HEK293 (cell line): ENCODE results near the gene TECPR2.

ENCODE experiments used
- CTCF ChIA-PET: fragments of 350-600 bp; formaldehyde crosslinking; extraction: SDS; loops from one replicate; lab custom pipeline; 2021; ENCODE audit warnings: antibody characterized with exemption; lab: Yijun Ruan, JAX
- POLR2A ChIA-PET: fragments of 300-600 bp; formaldehyde crosslinking; extraction: SDS; loops from one replicate; lab custom pipeline; 2020; ENCODE audit warnings: antibody characterized with exemption, inconsistent platforms; lab: Yijun Ruan, JAX
- H3K27ac ChIP-seq: fragments of 200-500 bp; sonication (Bioruptor generic); 2 replicates; pipeline ENCODE4 v1.5.1; 2014; ENCODE audit warnings: low read depth, low read length, control low read depth, inconsistent platforms; ENCODE audit errors: extremely low read depth
- H3K36me3 ChIP-seq, 2 experiments: fragments of 200-500 bp in 1 of 2; sonication (Bioruptor generic) in 1 of 2; 1 replicate in 1 of 2; 2 replicates in 1 of 2; pipeline ENCODE4 v1.5.1; 2014 to 2017; ENCODE audit warnings: inconsistent platforms in 2 of 2, low read length in 2 of 2; ENCODE audit not compliant: control insufficient read depth in 2 of 2, insufficient read depth in 1 of 2
- H3K4me1 ChIP-seq: fragments of 200-500 bp; sonication (Bioruptor generic); 2 replicates; pipeline ENCODE4 v1.5.1; 2014; ENCODE audit warnings: mild to moderate bottlenecking, low read length, inconsistent platforms; ENCODE audit not compliant: control insufficient read depth, insufficient read depth
- H3K4me3 ChIP-seq: 2 replicates; pipeline ENCODE4 v1.5.1; 2011; ENCODE audit warnings: low read depth, mild to moderate bottlenecking, control low read depth, low read length, moderate library complexity
- H3K9me3 ChIP-seq: fragments of 200-500 bp; sonication (Bioruptor generic); 2 replicates; pipeline ENCODE4 v1.5.1; 2014; ENCODE audit warnings: low read depth, low read length, inconsistent platforms; ENCODE audit not compliant: control insufficient read depth, insufficient read depth
- EGR2 ChIP-seq: fragments of 450-650 bp; formaldehyde crosslinking; IDR thresholded peaks from 2 replicates; pipeline ENCODE4 v1.5.1; 2016; ENCODE audit warnings: low read depth, missing biosample characterization, missing genetic modification characterization
- INSM2 ChIP-seq: fragments of 450-650 bp; formaldehyde crosslinking; IDR thresholded peaks from 2 replicates; pipeline ENCODE4 v1.5.1; 2016; ENCODE audit warnings: missing biosample characterization, missing genetic modification characterization
- KLF9 ChIP-seq: fragments of 450-650 bp; formaldehyde crosslinking; IDR thresholded peaks from 2 replicates; pipeline ENCODE4 v1.5.1; 2016; ENCODE audit warnings: missing biosample characterization, missing genetic modification characterization, low read depth
- OSR2 ChIP-seq: fragments of 450-650 bp; formaldehyde crosslinking; IDR thresholded peaks from 2 replicates; pipeline ENCODE4 v1.5.1; 2016; ENCODE audit warnings: missing biosample characterization, missing genetic modification characterization
- OVOL3 ChIP-seq: fragments of 450-650 bp; formaldehyde crosslinking; IDR thresholded peaks from 2 replicates; pipeline ENCODE4 v1.5.1; 2016; ENCODE audit warnings: missing biosample characterization, missing genetic modification characterization
- PRDM10 ChIP-seq: fragments of 450-650 bp; formaldehyde crosslinking; IDR thresholded peaks from 2 replicates; pipeline ENCODE4 v1.5.1; 2016; ENCODE audit warnings: missing biosample characterization, missing genetic modification characterization
- TRIM28 ChIP-seq: IDR thresholded peaks from 2 replicates; pipeline ENCODE4 v1.6.1; 2011; ENCODE audit warnings: low read length, control low read depth, borderline replicate concordance
- ZBTB11 ChIP-seq: fragments of 450-650 bp; formaldehyde crosslinking; conservative IDR thresholded peaks from 2 replicates; pipeline ENCODE4 v1.5.1; 2016; ENCODE audit warnings: low read depth, missing biosample characterization, missing genetic modification characterization
- ZBTB48 ChIP-seq: fragments of 450-650 bp; formaldehyde crosslinking; IDR thresholded peaks from 2 replicates; pipeline ENCODE4 v1.5.1; 2016; ENCODE audit warnings: missing biosample characterization, missing genetic modification characterization
- ZNF10 ChIP-seq: fragments of 450-650 bp; formaldehyde crosslinking; IDR thresholded peaks from 2 replicates; pipeline ENCODE4 v1.5.1; 2017; ENCODE audit warnings: missing biosample characterization, missing genetic modification characterization
- ZNF112 ChIP-seq: fragments of 450-650 bp; formaldehyde crosslinking; IDR thresholded peaks from 2 replicates; pipeline ENCODE4 v1.5.0; 2017; ENCODE audit warnings: missing biosample characterization, missing genetic modification characterization
- ZNF121 ChIP-seq: fragments of 450-650 bp; formaldehyde crosslinking; IDR thresholded peaks from 2 replicates; pipeline ENCODE4 v1.5.1; 2016; ENCODE audit warnings: missing biosample characterization, missing genetic modification characterization
- ZNF132 ChIP-seq: fragments of 450-650 bp; formaldehyde crosslinking; IDR thresholded peaks from 2 replicates; pipeline ENCODE4 v1.5.1; 2017; ENCODE audit warnings: missing biosample characterization, missing genetic modification characterization, borderline replicate concordance
- ZNF133 ChIP-seq: fragments of 450-650 bp; formaldehyde crosslinking; IDR thresholded peaks from 2 replicates; pipeline ENCODE4 v1.5.1; 2016; ENCODE audit warnings: missing biosample characterization, missing genetic modification characterization
- ZNF221 ChIP-seq: fragments of 450-650 bp; formaldehyde crosslinking; IDR thresholded peaks from 2 replicates; pipeline ENCODE4 v1.5.1; 2017; ENCODE audit warnings: missing biosample characterization, missing genetic modification characterization, borderline replicate concordance
- ZNF362 ChIP-seq: fragments of 450-650 bp; formaldehyde crosslinking; IDR thresholded peaks from 2 replicates; pipeline ENCODE4 v1.5.1; 2016; ENCODE audit warnings: missing biosample characterization, missing genetic modification characterization
- ZNF391 ChIP-seq: fragments of 450-650 bp; formaldehyde crosslinking; IDR thresholded peaks from 2 replicates; pipeline ENCODE4 v1.5.1; 2016; ENCODE audit warnings: low read depth, missing biosample characterization, missing genetic modification characterization, borderline replicate concordance
- ZNF48 ChIP-seq: fragments of 450-650 bp; formaldehyde crosslinking; IDR thresholded peaks from 2 replicates; pipeline ENCODE4 v1.5.1; 2016; ENCODE audit warnings: missing biosample characterization, missing genetic modification characterization
- ZNF561 ChIP-seq: fragments of 450-650 bp; IDR thresholded peaks from 2 replicates; pipeline ENCODE4 v1.5.1; 2018; ENCODE audit warnings: missing biosample characterization, missing genetic modification characterization, borderline replicate concordance
- ZNF701 ChIP-seq: fragments of 450-650 bp; formaldehyde crosslinking; IDR thresholded peaks from 2 replicates; pipeline ENCODE4 v1.5.1; 2016; ENCODE audit warnings: missing biosample characterization, missing genetic modification characterization
- ZNF837 ChIP-seq: fragments of 450-650 bp; formaldehyde crosslinking; IDR thresholded peaks from 2 replicates; pipeline ENCODE4 v1.5.1; 2016; ENCODE audit warnings: missing biosample characterization, missing genetic modification characterization
- ZSCAN16 ChIP-seq: fragments of 450-650 bp; formaldehyde crosslinking; IDR thresholded peaks from 2 replicates; pipeline ENCODE4 v1.5.1; 2016; ENCODE audit warnings: missing biosample characterization, missing genetic modification characterization

Gene TECPR2

GRCh38 chr14:102514987-102515733, 152.4 kb downstream of the TECPR2 start:
- Histone ChIP-seq H3K36me3 (no peaks in the 10 kb centered on the region), H3K4me1 (peaks cover 3% of the 10 kb centered on the region; the same call in 1 of the 2 replicates), H3K27ac (no peak overlapping the region), H3K9me3 (no peaks in the 10 kb centered on the region), H3K4me3 (no peak overlapping the region)
- ChIA-PET POLR2A (interaction anchor here (0.6 to 1.8 kb wide), 2 partner anchors 10 to 73 kb away, joined by 5 read pairs; no protein-coding TSS in a partner anchor), CTCF (interaction anchor here (0.6 to 3.9 kb wide), 6 partner anchors 9 to 554 kb away, joined by 3 to 30 read pairs (median 6); partner anchors contain the start of gene ZNF839)
- TF ChIP-seq ZNF121 (tag by site-specific recombination) (peak; percentile 81), ZNF133 (tag by site-specific recombination) (no peak)

GRCh38 chr14:102516531-102517391, 154.0 kb downstream of the TECPR2 start:
- CTCF ChIA-PET: interaction anchor here (0.6 to 3.9 kb wide), 11 partner anchors 7 to 825 kb away, joined by 3 to 30 read pairs (median 5); no protein-coding TSS in a partner anchor
- POLR2A ChIA-PET: interaction anchor here (1.8 kb wide), 1 partner anchor 8 kb away, joined by 5 read pairs; no protein-coding TSS in a partner anchor
- Histone ChIP-seq H3K27ac (peak overlapping the region; percentile 49; the same call in 1 of the 2 replicates), H3K4me1 (no peaks in the 10 kb centered on the region), H3K36me3 (no peaks in the 10 kb centered on the region), H3K4me3 (peak overlapping the region; percentile 40), H3K9me3 (no peaks in the 10 kb centered on the region)
- no peak for TF ChIP-seq ZNF362 (tag by site-specific recombination)
- TF ChIP-seq OVOL3: no peak
- TF ChIP-seq ZNF561 (tag by site-specific recombination): no peak; the same call in 1 of the 2 replicates
- no peak for TF ChIP-seq ZNF391 (tag by site-specific recombination)
- TF ChIP-seq EGR2: peak; percentile 38; the same call in 1 of the 2 replicates
- no peak for TF ChIP-seq ZNF221 (tag by site-specific recombination)
- TF ChIP-seq ZNF701 (tag by site-specific recombination): no peak
- TF ChIP-seq ZNF10 (tag by site-specific recombination): no peak
- no peak for TF ChIP-seq ZNF112 (tag by site-specific recombination)
- TF ChIP-seq ZNF48 (tag by site-specific recombination): no peak
- no peak for TF ChIP-seq INSM2
- no peak for TF ChIP-seq KLF9 (tag by site-specific recombination)
- TF ChIP-seq OSR2 (tag by site-specific recombination): no peak
- TF ChIP-seq ZBTB11 (tag by site-specific recombination): peak; percentile 66
- no peak for TF ChIP-seq ZNF837 (tag by site-specific recombination)
- TF ChIP-seq ZNF132 (tag by site-specific recombination): no peak
- TF ChIP-seq ZSCAN16: no peak
- no peak for TF ChIP-seq TRIM28
- peak; percentile 72 for TF ChIP-seq ZBTB48
- peak; percentile 48; the same call in 1 of the 2 replicates for TF ChIP-seq PRDM10
